Uterus (tissue), 2 donors: ENCODE results near the gene HOXB5.

Experiments
- CTCF ChIP-seq, 4 experiments: fragments of 200-600 bp in 2 of 4; fragments of 450-650 bp in 2 of 4; sonication (generic) in 2 of 4; IDR thresholded peaks; one replicate each; pipeline ENCODE4 v1.5.1; 2016 to 2019; ENCODE audit warnings: antibody characterized with exemption in 4 of 4, mild to moderate bottlenecking in 2 of 4, moderate library complexity in 1 of 4
- POLR2A ChIP-seq, 2 donors: fragments of 450-650 bp; IDR thresholded peaks; one replicate each; pipeline ENCODE4 v1.6.1; 2016; ENCODE audit warnings: antibody characterized with exemption in 2 of 2, mild to moderate bottlenecking in 1 of 2, moderate library complexity in 1 of 2

GRCh38 chr17:48584223-48584741 lies 9.3 kb downstream of the HOXB5 start:
- no peak for TF ChIP-seq CTCF (IDR thresholded peaks at IDR 0.05)
- TF ChIP-seq POLR2A (IDR thresholded peaks at IDR 0.05), result no peak
